Measurements from ENCODE around the gene FAM180A. TPM values are rescaled to one million over a fixed set of nuclear protein-coding genes. Genes with fewer than 3 reads are reported as not detected.
A peak's percentile ranks its signal among the peaks of the same experiment; 100 is the strongest.
"Not testable (repeated sequence)": the region's sequence is repeated elsewhere in the genome, so short reads cannot be mapped to it uniquely, and the experiment has no call there.

Gene FAM180A
- total RNA-seq, 1 donor: 71.0 TPM

DNA sequence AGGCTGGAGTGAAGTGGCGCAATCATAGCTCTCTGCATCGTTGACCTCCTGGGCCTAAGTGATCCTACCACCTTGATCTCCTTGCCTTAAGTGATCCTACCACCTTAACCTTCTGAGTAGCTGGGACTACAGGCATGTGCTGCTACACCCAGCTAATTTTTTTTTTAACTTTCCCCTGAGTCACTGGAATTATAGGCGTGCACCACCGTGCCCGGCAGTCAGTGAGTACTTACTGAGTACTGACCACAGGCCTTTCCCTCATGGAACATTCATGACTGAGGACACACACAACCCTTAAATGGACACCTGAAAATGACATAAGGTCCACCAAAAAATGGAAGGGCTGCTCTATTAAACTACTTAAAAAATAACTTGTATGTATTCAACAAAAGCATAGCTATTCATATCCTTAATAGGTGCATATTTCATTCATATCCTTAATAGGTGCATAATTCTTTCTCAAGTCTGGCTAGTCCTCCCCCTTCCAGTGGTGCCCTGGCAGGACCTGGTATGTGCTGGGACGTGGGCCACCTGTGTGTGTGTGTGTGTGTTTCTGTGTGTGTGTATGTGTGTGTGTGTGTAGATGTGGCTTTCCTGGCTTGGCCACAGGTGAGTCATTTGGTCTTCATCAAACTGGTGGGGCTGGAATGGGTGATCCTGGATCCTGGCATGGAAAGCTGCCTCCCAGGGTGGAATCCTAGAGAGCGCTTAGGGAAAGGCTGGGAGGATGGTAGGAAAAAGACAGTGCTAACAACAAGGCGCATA lies 3.5 kb downstream of the FAM180A start:
- DNase-seq (ENCODE audit: low read depth): peak; percentile 82
- TF ChIP-seq, protein P1, sequence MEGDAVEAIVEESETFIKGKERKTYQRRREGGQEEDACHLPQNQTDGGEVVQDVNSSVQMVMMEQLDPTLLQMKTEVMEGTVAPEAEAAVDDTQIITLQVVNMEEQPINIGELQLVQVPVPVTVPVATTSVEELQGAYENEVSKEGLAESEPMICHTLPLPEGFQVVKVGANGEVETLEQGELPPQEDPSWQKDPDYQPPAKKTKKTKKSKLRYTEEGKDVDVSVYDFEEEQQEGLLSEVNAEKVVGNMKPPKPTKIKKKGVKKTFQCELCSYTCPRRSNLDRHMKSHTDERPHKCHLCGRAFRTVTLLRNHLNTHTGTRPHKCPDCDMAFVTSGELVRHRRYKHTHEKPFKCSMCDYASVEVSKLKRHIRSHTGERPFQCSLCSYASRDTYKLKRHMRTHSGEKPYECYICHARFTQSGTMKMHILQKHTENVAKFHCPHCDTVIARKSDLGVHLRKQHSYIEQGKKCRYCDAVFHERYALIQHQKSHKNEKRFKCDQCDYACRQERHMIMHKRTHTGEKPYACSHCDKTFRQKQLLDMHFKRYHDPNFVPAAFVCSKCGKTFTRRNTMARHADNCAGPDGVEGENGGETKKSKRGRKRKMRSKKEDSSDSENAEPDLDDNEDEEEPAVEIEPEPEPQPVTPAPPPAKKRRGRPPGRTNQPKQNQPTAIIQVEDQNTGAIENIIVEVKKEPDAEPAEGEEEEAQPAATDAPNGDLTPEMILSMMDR (IDR thresholded peaks at IDR 0.05; ENCODE audit: insufficient read depth, low read length): no peak
- H3K4me3 ChIP-seq (ENCODE audit: low read depth, low read length): peak overlapping the region; percentile 46

DNA sequence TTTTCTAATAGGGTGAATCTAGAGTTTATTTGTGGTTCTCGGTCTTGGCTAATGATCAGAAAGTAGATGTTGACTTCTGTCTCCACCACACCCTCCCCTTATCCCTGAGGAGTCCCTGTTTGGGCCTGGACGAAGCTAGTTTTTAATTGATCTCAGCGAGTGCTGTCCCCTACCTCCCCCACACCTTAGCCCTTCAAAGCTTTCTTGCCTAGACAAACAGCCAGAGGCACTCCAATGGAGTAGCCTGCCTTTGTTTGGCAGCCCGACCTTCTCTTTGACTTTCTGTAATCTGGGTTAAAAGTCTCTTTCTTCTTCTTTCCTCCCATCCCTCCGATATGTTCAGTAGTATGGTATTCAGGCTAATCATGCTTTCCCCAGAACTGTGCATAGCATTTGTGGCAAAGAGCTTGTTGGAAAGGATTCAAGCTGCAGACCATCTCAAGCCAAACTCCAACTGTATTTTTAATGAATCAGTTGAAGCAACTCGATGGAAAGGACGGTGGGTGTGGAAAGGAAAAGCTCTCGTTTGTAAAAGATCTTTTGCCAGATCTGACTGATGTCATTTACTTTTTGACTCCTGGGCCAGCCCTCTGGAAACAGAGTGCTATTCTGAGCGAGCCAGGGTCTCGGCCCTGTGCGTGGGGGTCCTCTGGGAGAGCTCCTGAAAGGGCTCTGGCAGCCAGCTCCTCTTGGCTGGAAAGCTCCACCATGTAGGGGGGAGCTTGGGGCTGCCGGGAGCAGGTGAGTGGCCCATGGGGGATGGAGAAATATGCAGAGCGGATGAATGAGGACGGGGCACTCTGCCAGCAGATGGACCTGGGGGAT lies 4.5 kb downstream of the FAM180A start:
- DNase-seq (ENCODE audit: low read depth): peak; percentile 89
- TF ChIP-seq, protein P1 (IDR thresholded peaks at IDR 0.05; ENCODE audit: insufficient read depth, low read length): no peak
- H3K4me3 ChIP-seq (ENCODE audit: low read depth, low read length): peak overlapping the region; percentile 46

DNA sequence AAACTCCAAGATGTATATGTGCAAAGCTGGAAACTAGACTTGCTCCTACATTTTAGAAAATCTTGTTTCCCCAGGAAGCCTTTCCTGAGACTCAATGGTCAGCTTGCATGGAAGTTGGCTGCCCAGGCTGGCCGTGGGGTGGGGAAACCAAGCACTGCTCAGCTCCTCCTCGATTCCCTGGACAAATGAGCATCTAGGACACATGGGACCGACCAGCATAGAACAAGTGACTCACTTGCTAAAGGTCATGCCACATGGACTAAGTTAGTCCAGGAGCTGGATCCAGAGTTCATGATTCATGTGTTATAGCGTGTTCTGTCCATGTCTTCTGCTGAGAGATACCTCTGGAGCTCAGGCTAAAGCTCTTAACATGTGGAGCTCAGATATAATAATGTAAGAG lies 6.2 kb downstream of the FAM180A start:
- DNase-seq (ENCODE audit: low read depth): no peak

DNA sequence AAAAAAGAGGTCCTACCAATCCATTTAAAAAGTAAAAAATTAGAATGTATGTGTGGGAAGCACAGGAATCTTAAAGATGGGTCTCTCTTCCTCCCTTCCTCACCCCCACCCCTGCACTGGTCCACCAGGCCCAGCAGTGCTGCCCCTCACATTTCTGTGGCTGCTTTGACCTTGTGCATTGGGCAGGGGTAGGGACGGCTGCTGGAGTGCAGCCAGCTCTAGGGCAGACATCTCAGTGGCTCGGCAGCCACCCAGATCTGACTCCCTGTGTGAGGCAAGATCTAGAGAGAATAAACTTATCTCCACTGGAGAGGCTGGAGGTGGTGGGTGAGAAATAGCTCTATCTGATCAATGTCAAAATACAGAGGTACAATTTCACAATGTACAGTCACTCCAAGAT lies 6.7 kb downstream of the FAM180A start:
- H3K4me3 ChIP-seq (ENCODE audit: low read depth, low read length): no peak overlapping the region
- no peak for DNase-seq (ENCODE audit: low read depth)
- TF ChIP-seq, protein P1 (IDR thresholded peaks at IDR 0.05; ENCODE audit: insufficient read depth, low read length): no peak

More for the DNA sequence above, 6.2 kb downstream of the FAM180A start:
- H3K4me3 ChIP-seq (ENCODE audit: low read depth, low read length): no peak overlapping the region
- TF ChIP-seq, protein P1 (IDR thresholded peaks at IDR 0.05; ENCODE audit: insufficient read depth, low read length): no peak

DNA sequence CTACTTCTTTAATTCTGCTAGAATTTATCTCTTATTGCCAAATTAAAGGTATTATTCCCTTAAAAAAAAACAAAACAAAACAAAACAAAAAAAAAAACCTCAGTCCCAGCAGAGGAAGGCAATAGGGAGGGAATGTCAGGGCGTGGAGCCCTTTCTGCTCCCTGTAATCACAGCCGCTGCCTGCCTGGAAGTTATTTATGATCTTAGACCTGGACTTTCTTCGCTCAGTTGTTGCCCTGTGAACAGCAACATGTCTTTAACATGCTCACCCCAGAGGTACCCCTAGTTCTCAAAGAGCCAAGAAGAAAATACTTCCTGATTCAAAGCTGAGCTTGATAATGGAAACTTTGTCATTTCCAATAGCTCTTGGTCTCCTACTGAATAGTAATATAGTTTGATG lies 7.7 kb downstream of the FAM180A start:
- DNase-seq (ENCODE audit: low read depth): no peak
- TF ChIP-seq, protein P1 (IDR thresholded peaks at IDR 0.05; ENCODE audit: insufficient read depth, low read length): no peak
- no peak overlapping the region for H3K4me3 ChIP-seq (ENCODE audit: low read depth, low read length)

DNA sequence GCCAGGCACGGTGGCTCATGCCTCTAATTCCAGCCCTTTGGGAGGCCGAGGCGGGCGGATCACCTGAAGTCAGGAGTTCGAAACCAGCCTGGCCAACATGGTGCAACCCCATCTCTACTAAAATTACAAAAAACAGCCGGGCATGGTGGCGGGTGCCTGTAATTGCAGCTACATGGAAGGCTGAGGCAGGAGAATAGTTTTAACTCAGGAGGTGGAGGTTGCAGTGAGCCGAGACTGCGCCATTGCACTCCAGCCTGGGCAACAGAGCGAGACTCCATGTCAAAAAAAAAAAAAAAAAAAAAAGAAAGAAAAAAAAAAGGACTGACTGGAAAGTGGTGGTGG lies 11.3 kb downstream of the FAM180A start:
- not testable (repeated sequence) for H3K4me3 ChIP-seq (ENCODE audit: low read depth, low read length); DNase-seq (ENCODE audit: low read depth)

DNA sequence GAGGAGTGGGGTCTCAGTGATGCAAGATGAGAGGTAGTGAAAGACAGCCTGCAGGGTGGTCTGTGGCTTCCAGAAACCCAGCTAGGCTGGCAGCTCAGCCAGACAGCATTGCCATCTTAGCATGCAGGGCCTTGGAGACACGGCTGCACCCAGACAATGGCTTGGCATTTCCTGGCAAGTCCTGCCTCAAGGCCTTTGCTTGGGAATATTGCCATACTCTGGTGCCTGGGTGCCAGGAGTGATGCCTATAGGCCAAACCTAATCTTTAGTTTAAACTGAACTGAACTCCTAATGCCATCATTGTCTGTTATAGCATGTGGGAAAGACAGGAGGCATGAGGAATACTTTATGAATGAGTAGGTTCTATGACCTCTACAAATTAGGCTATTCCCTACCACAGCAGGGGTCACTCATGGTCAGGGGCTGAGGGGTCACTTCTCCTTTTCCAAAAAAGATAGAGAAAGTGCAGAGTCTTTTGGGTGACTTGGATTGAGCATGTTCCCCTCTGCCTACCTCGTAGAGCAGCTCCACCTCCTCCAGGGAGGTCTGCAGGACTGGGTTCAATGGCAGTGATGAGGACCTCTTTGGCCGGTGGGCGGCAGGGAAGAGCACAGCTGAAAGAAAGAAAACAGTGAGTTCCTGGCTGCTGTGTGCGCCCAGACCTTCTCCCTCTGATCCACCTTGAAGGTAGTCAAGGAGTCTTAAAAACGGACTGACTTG lies 11.9 kb downstream of the FAM180A start:
- H3K4me3 ChIP-seq (ENCODE audit: low read depth, low read length): no peak overlapping the region
- no peak for DNase-seq (ENCODE audit: low read depth)
- TF ChIP-seq, protein P1 (IDR thresholded peaks at IDR 0.05; ENCODE audit: insufficient read depth, low read length): no peak

All from fibroblast of the aortic adventitia (primary cell).